EL (cell line): ENCODE data around the gene FRYL.
"Not testable (repeated sequence)": the region's sequence is repeated elsewhere in the genome, so short reads cannot be mapped to it uniquely, and the experiment has no call there.

Experiments used
- DNase-seq: peaks from one replicate; pipeline ENCODE4 v3.0.0-alpha.2; 2016

FRYL gene

DNA sequence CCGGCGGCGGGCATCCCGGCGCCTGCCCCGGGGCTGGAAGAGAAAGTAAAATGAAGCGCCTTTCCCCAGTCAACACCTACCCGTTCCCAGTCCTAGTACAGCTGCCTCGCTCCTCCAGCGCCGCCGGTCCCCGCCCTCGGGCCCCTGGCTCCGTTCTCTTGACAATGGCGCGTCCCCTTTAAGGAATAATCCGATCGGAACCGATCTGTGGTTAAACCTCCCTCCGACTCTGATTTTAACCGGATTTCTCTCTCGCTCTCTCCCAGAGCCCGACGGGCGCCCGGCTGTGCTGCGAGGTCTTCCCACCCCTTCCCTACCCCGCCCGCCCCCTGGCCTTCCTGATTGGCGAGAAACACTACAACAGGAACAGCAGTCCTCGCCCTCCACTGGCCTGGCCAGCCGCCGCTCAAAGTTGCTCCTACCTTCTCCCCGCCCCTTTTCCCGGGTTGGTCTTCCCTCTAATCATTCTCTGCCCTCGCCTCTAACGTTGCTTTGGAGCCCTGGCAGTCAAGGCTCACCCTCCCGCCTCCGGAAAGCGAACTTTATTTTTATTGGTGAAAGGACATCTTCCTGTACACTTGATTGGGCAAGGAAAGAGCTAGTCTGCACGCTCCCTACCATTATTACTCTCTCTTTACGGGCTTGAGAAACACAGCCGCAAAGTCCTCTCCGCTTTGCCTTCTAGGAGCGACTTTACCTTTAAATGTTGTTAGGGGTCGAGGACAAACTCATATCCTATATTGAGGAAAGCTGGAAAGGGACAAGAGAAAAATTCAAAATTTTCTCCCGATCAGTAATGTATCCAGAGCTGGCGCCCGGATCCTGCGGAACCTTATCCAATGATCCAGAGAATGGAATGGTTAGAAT, at the start of gene FRYL:
FRYL (minus strand) TSS at position 282 of the 867 bp plus-strand sequence. CDS start 145,869 bp downstream, outside the sequence.
- DNase-seq = peak; percentile 100

DNA sequence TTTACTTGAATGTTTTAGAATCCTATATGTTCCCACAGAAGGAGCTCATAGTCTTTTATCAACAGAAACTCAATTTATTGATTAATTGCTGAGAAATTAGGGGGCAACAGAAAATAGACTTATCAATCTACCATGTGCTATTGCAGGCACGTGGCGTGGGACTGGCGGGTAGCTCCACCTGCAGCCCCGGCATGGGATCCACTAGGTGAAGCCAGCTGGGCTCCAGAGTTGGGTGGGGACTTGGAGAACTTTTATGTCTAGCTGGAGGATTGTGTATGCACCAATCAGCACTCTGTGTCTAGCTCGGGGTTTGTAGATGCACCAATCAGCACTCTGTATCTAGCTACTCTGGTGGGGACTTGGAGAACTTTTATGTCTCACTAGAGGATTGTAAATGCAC, 47.5 kb upstream of the FRYL start:
- DNase-seq = no peak

DNA sequence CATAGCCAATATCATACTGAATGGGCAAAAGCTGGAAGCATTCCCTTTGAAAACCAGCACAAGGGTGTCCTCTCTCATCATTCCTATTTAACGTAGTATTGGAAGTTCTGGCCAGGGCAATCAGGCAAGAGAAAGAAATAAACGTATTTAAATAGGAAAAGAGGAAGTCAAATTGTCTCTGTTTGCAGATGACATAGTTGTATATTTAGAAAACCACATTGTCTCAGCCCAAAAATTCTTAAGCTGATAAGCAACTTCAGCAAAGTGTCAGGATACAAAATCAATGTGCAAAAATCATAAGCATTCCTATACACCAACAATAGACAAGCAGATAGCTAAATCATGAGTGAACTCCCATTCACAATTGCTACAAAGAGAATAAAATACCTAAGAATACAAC, 41.4 kb upstream of the FRYL start:
- DNase-seq = not testable (repeated sequence)

DNA sequence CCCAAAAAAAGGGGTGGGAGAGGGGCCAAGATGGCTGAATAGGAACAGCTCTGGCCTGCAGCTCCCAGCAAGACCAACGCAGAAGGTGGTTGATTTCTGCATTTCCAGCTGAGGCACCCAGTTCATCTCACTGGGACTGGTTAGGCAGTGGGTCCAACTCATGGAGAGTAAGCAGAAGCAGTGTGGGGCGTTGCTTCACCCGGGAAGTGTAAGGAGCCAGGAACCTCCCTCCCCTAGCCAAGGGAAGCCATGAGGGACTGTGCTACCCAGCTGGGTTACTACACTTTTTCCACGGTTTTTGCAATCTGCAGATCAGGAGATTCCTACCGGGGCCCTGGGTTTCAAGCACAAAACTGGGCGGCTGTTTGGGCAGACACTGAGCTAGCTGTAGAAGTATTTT, 36.9 kb upstream of the FRYL start:
- no peak for DNase-seq

DNA sequence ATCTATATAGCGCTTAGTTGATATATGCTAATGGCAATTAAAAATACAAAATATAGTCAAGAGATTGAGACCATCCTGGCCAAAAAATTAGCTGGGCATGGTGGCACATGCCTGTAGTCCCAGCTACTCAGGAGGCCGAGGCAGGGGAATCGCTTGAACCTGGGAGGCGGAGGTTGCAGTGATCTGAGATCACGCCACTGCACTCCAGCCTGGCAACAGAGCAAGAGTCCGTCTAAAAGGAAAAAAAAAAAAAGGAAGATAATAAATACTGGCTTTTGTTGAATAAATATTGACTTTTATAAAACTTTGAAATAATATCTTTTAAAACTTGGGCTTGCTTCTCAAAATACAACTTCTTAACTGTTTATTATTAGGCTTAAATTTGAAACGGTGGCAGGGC, 36.2 kb upstream of the FRYL start:
- DNase-seq = not testable (repeated sequence)

DNA sequence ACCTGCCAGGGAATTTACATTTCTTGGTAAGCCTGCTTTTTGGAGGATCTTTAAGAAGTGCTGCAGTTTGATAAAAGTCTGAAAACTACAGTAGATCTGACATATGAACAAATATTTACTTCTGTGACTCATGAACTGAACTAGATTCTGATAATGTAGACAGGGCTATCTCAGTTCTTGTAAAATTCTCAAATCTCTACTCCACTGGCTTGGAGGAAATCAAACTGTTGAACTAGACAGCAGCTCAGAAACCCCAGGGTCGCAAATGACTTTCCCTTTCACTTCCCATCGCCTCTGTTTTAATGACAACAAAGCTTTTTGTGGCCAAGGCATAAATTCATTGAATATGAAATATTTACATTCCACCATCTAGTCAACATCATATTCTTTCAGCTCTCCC, 35.4 kb upstream of the FRYL start:
- DNase-seq = no peak

DNA sequence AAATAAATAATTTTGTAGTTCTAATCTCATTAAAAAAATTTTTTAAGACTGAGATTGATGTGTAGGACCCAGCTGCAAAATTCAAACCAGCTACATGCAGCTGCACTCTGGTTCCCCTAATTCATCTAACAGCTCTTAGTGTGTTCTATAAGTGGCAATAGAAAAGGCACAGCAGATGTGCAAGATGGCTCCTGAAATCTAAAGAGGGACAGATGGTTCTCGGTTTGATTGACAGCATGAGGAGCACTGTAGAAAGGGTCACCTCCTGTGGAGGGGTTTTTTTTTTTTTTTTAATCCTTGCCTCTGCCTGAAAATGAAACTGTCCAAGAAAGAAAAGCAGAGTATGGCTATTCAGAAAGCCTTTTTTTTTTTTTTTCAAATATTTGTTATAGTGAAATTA, 33.9 kb upstream of the FRYL start:
- no peak for DNase-seq

DNA sequence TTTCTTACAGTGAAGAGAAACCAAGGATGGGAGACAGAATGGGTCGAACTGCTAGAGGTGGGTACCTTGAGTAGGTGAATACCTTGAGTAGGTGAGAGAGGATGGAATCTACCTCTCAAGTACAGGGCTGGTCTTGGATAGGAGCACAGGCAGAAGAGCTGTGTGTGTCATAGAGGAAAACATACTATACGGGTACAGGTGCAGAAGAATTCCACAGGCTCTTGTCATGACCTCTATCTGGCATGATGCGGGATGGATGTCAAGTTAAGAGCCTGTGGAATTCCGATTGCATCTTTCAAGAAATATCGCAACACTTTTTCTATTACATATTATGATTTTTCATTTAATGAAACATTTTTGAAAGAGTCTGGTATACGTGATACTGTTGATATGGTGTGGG, 32.8 kb upstream of the FRYL start:
- no peak for DNase-seq

DNA sequence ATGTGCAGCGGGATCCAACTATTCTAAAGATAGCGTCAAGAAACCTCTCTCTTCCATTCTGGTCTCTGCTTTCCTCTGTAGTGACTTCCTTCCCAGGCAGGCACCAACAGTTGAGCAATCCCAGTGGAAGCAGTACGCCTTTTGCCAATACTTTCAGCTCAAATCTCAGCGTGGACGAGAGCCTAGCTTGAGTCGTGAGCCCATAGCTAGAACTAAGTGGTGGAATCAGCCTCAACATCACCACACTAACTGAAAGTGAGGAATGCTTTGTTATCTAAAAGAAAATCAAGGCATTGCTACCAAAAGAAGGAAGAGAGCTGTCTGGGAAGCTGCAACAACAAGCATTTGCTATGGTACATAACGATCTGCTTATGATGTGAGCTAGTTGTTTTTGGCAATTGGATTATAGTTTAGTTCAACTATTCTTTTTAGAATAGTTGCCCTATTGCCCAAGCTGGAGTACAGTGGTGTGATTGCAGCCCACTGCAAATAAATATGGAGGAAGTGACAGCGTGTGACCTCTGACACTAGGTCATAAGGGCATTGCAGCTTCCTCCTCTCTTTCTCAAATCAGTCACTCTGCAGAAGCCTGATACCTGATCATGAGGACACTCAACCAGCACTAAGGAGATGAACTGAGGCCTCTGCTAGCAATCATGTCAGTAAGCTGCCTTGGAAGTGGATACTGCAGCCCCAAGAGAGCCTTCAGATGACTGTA, 24.7 kb upstream of the FRYL start:
- DNase-seq = no peak

DNA sequence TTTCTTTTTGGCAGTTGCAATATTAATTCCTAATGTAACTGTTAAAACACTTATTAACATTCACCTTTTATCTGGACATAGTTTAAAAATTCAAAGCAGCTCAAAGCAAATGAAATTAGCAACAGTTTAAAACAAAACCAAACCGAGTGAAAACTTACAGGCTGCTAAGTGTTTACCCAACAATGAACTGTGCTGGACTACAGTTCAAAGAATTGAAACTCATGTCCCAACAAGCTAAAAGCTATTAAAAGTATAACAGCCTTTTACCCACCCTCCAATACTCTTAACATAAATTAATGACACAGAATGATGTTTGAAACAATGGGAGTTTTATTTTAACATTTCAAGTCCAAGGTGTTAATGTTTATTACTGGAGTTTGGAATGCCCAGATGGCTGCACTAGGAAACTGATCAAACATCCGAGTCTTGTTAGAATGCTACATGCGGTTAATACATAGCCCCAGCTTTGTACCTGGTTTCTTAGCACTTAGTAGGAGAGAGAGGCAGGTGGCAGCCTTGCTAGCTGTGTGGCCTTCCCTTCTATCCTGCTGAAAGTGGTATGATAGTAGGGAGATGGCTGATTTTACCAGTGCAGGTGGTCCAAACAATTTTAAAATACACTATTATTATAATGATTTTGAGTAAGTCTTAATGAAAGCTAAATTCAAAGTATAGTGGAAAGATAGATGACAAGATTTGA, 21.1 kb upstream of the FRYL start:
- DNase-seq = no peak

DNA sequence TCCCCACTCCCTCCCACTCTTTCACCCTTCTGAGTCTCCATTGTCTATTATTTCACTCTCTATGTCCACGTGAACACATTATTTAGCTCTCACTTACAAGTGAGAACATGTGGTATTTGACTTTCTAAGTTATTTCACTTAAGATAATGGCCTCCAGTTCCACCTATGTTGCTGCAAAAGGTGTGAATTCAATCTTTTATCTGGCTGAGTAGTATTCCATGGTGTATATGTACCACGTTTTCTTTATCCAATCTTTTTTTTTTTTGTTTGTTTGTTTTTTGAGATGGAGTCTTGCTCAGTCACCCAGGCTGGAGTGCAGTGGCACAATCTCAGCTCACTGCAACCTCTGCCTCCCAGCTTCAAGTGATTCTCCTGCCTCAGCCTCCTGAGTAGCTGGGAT, 20.1 kb upstream of the FRYL start:
- not testable (repeated sequence) for DNase-seq

DNA sequence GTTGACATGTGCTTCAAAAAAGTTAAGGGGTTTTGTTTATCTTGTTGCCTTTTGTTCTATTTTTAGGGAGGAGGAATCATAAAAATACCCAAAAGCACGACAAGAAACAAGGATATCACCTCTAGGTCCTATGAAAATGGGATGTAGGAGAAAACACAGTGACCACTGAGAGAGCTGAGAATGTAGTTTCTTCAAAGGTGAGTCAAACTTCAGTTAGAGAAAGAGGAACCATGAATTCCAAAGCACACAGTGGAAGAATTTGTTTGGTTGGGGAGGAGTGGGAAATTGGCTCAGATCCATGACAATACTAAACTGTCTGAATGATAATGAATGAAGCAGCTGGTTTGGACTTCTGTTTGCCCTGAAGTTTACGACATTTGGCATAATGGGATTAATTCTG, 19.1 kb upstream of the FRYL start:
- no peak for DNase-seq

DNA sequence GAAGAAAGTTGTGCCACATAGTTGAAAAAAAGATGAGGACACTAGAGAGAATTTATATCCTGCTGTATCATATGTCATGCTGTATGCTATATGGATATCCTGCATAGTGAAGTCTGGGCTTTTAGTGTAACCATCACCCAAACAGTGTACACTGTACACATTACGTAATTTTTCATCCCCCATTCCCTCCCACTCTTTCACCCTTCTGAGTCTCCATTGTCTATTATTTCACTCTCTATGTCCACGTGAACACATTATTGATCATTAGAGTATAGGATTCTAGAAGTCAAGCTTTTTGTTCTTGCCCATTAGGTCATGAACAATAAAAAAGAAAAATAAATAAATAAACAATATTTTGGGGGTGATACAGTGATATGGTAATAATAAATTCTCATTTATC, 18.0 kb upstream of the FRYL start:
- no peak for DNase-seq

DNA sequence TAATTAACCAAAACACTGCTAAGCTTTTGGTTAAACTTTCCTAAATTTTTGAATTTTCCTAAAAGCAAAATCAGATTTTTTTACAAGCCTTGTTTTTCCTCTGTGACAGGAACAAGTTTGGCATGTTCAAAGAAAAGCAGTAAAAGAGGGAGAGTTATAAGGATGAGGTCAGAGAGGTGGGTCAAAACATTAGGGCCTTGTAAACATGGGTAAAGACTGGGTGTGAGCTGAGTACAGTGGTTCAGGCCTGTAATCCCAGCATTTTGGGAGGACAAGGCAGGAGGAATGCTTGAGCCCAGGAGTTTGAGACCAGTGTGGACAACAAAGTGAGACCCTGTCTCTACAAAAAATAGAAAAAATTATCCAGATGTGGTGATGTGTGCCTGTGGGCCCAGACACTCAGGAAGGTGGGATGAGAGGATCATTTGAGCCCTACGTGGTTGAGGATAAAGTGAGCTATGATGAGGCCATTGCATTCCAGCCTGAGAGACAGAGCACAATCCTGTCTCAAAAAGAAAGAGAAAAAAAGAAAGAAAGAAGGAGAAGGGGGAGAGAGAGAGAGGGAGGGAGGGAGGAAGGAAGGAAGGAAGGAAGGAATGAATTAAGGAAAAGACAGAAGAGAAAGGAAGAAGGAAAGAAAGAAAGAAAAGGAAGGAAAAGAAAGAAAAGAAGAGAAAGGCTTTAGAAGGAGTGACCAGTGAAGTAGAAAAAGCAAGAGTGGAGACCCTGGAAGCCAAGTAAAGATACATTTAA, 17.0 kb upstream of the FRYL start:
- DNase-seq = no peak

DNA sequence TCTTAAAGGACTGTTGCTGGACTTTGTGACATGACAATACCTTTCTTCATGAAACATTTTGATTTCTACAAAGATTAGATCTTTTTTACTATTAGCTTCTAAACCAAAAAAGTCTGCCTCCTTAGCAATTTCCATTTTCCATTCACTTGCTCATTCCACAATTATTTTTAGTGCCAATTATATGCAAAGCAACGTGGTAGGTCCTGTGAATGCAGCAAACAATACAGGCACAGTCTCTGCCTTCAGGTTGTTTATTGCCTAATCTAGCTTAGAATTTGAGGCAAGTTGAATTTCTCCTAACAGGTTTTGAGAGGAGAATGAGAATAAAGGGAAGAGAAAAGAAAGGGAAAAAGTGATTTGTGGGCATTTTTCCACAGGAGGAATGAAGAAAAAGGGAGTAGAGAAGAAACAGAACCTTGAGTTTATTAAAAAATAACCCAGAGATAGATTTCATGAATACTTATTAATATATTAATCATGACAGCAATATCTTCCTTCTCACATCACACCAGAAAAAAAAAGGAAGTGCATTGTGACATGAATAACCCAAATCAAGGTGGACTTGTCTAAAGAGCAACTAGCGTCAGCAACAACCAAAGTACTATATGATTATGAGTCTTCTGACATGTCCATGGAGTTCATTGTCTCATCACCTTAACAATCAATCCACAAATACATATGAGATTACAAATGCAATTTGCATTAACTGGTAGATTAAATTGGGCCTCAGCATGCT, 16.3 kb upstream of the FRYL start:
- no peak for DNase-seq

DNA sequence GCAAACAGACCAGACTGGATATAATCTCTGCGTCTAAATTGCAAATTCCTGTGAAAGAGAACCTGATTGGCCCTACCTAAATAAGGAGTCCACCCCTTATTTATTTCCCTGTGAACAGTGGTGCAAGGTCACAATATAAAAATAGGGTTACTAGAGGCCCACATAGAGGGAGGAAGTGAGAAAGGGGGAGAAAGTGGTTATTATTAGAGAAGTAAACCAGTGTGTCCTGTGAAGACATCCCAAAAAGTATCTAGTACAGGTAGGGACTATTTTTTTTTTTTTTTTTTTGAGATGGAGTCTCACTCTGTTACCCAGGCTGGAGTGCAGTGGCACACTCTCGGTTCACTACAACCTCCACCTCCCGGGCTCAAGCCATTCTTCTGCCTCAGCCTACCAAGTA, 15.0 kb upstream of the FRYL start:
- DNase-seq = no peak

DNA sequence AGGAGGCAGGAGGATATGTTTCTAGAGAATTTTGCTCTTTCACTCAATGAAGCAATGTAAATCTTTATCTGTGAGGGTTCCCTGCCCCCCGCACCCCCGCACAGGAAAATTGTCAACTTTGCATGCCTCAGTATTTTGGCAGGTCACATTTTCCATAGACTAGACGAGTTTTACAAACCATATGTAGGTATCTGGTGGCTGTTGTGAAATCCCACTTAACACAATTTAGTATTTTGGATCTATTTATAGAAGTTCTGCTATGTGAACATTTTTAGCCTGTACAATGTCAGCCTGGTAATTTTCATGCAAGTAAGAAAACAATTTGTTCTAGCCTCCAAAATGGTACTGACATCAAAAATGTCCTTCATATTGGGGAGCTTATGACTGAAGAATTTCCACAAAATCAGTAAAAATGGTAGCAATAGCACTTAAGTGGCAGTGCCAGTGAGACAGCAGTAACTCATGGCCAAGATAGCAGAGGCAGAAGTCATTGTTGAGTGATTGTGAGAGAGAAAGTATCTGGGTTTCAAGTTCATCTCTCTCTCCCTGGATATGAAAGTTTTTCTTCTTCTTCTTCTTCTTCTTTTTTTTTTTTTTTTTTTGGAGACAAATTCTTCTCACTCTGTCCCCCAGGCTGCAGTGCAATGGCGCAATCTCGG, 12.4 kb upstream of the FRYL start:
- no peak for DNase-seq

DNA sequence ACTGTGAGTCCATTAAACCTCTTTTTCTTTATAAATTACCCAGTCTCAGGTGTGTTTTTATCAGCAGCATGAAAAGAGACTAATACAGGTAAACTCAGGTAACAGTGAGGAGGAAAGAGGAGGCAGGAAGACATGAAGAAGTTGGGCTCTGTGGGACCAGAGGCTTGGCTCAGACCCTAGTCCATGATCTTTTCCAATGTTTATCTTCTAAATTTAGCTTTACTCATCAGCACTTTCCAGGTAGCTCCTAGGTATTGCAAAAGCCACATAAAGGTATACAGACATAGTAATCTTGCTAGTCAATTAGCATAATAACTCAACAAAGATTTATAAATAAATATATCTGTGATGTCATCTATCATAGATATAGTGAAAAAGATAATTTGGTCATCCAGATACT, 11.2 kb upstream of the FRYL start:
- DNase-seq = no peak

DNA sequence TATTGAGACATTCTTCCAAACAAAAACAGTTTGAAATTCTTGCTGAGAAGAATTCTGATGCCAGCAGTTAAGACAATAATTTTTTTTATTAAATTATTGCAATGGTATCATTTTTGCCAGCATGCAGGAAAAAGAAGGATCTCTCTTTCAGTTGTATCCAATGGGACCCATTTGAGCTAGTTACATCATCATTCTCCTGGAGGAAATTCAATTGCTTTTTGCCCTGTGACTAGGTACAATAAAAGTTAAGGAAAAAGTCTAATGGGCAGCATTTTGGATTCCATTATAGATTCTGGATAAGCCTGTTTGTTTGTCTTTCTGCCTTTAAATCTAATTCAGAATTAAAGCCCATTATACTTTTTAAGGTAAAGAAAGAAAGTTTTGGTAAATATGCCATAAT, 10.5 kb upstream of the FRYL start:
- no peak for DNase-seq

DNA sequence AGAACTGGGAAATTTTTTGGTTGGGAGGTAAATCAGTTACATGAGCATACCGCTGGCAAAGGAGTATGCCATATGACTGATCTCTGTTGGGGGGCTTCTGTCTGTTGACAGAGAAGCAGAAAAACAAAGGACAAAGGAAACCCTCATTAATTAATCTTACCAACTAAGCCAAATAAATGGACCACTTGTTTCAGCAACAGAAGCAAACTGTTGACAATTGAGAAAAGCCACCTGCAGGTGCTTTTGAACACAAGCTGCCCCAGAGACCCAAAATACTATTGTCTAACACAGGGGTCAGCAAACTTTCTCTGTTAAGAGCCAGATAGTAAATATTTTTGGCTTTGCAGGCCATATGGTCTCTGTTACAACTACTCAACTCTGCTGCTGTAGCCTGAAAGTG, 7.0 kb upstream of the FRYL start:
- no peak for DNase-seq

DNA sequence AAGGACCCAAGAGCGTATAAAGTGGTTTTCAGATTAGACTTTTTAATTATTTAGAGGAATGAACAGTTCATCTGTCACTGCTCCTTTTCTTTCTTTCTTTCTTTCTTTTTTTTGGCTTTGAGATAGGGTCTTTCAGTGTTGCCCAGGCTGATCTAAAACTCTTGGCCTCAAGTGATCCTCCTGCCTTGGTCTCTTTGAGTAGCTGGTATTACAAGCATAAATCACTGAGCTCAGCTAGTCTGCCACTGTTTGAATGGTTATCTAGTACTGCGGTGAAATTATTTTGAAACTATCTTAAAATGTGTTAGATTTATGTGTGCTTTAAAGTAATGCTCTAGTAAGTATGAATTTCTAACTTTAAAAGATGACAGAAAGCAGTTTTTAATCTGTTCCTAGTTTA, 6.5 kb upstream of the FRYL start:
- DNase-seq = no peak

DNA sequence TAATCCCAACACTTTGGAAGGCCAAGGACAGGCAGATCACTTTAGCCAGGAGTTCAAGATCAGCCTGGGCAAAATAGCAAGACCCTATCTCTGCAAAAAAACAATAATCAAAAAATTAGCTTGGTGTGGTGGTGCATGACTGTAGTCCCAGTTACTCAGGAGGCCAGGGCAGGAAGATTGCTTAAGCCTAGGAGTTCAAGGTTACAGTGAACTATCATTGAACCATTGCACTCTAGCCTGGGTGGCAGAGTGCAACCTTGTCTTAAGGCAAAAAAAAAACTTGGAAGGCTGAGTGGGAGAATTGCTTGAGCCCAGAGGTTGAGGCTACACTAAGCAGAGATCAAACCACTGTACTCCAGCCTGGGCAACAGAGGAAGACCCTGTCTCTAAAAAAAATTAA, 5.2 kb upstream of the FRYL start:
- DNase-seq = no peak
